Caco-2 (cell line): ENCODE data around the gene CNOT6. TPM values are rescaled to one million over a fixed set of nuclear protein-coding genes. Genes with fewer than 3 reads are reported as not detected.

Experiments
- BruUV-seq: library from RNA; stranded (reverse); fragments of 400-500 nt; replicated peaks from 2 replicates; lab custom pipeline; 2021; lab: Mats Ljungman, UMichigan
- CTCF ChIA-PET: fragments of 300-600 bp; sonication (Branson Sonifier 250); formaldehyde crosslinking; loops from one replicate; lab custom pipeline; 2022; ENCODE audit warnings: antibody characterized with exemption; lab: Charles Lee
- POLR2A ChIA-PET: fragments of 300-600 bp; sonication (Branson Sonifier 250); formaldehyde crosslinking; loops from one replicate; lab custom pipeline; 2022; ENCODE audit warnings: antibody characterized with exemption; lab: Charles Lee
- DNase-seq, 2 experiments: peaks; one replicate each; pipeline versions ENCODE4 v3.0.0 to v3.0.0-alpha.2; 2020 to 2022
- H3K27me3 ChIP-seq: replicated peaks from 2 replicates; pipeline ENCODE4 v1.6.0; 2011; ENCODE audit warnings: low read length; ENCODE audit not compliant: control insufficient read depth, insufficient read depth
- H3K36me3 ChIP-seq: 2 replicates; pipeline ENCODE4 v1.5.1; 2011; ENCODE audit warnings: low read length; ENCODE audit not compliant: control insufficient read depth, insufficient read depth
- H3K4me1 ChIP-seq: fragments of 250-450 bp; sonication (Bioruptor Pico); 2 replicates; pipeline ENCODE4 v1.5.1; 2020; ENCODE audit warnings: mild to moderate bottlenecking
- H3K4me3 ChIP-seq: 2 replicates; pipeline ENCODE4 v1.5.1; 2011; ENCODE audit warnings: low read depth, mild to moderate bottlenecking, control low read depth, low read length
- H3K9me3 ChIP-seq: fragments of 250-450 bp; sonication (Bioruptor Pico); 2 replicates; pipeline ENCODE4 v1.5.1; 2020; ENCODE audit warnings: mild to moderate bottlenecking, moderate library complexity
- H3K27ac Mint-ChIP-seq: one replicate; pipeline ENCODE4 v1.8.0; 2022; ENCODE audit warnings: mixed read lengths; ENCODE audit not compliant: unreplicated experiment
- H3K27me3 Mint-ChIP-seq: one replicate; pipeline ENCODE4 v1.8.0; 2022; ENCODE audit warnings: mixed read lengths; ENCODE audit not compliant: insufficient read depth, unreplicated experiment
- H3K36me3 Mint-ChIP-seq: one replicate; pipeline ENCODE4 v1.8.0; 2022; ENCODE audit warnings: mild to moderate bottlenecking, mixed read lengths; ENCODE audit not compliant: insufficient read depth, unreplicated experiment
- H3K4me1 Mint-ChIP-seq: one replicate; pipeline ENCODE4 v1.8.0; 2022; ENCODE audit warnings: low read depth, mixed read lengths; ENCODE audit not compliant: unreplicated experiment
- H3K4me3 Mint-ChIP-seq: one replicate; pipeline ENCODE4 v1.8.0; 2022; ENCODE audit warnings: mild to moderate bottlenecking, moderate library complexity, mixed read lengths; ENCODE audit not compliant: unreplicated experiment
- H3K9me3 Mint-ChIP-seq: one replicate; pipeline ENCODE4 v1.8.0; 2022; ENCODE audit warnings: mixed read lengths; ENCODE audit not compliant: unreplicated experiment
- intact Hi-C: fragments of 100-400 bp; cut with micrococcal nuclease; formaldehyde crosslinking; loops from one replicate; pipeline ENCODE4 v1.10.0; 2022; ENCODE audit not compliant: unreplicated experiment
- total RNA-seq: library from RNA; stranded (reverse); gene quantifications from 2 replicates; pipeline ENCODE4 v1.2.3, GENCODE V29; 2022
- TF ChIP-seq, protein P1 (sequence below), 2 experiments: fragments of 200-600 bp in 1 of 2; IDR thresholded peaks; 1 replicate in 1 of 2; 2 replicates in 1 of 2; pipeline versions ENCODE4 v1.5.1 to v1.8.0; 2011 to 2022; ENCODE audit warnings: antibody characterized with exemption in 1 of 2, control low read depth in 1 of 2, inconsistent platforms in 1 of 2, low read depth in 1 of 2, low read length in 1 of 2, mild to moderate bottlenecking in 1 of 2, moderate library complexity in 1 of 2; ENCODE audit not compliant: insufficient read depth in 1 of 2, severe bottlenecking in 1 of 2, unreplicated experiment in 1 of 2

The CNOT6 gene
- total RNA-seq, 1 experiment from 2014 or later: 46.3 TPM

DNA sequence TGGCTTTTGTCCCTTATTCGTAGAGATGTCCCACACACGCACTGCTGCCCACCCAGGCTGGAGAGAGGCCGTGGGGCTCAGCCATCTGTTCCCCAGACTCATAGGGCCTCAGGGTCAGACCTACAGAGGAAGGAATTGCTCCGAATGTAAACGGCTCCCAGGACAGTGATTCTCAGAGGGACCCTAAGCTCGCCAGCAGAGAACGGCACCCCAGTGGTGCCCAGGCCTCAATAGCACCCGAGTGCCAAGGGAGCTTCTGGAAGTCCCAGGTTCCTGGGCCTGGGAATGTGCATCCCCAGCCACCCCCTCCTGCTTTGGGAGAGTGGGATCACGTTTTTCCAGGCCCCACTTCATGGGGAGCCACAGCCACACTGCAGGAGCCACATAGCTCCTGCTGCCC is 32.9 kb upstream of the CNOT6 start:
- no TSS peak for BruUV-seq
- POLR2A ChIA-PET: no interaction called here

DNA sequence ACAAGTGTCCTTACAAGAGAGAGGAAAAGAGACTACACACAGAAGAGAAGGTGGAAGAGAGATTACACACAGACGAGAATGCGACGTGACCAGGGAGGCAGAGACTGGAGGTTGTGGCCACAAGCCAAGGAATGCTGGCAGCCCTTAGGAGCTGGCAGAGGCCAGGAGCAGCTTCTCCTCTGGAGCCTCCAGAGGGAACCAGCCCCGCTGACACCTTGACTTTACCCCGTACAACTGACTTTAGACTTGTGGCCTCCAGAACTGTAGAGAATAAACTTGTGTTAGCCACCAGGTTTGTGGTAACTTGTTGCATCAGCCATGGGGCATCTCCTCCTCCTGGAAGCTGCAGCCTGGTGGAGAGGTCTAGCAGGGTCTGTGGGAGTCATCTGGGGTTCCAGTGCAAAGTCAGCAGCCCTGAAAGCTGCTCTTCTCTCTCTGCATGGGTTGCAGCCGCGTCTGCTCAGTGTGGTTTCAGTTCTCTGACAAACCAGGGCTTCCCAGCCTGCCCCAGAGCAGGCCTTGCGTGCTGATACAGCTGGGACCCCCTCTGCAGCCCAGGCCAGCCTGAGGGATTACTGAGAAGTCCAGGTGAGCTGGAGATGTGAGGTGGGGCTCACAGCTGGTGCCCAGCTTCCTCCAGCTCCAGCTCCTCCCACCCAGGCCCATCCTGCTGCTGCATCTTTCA is 30.8 kb upstream of the CNOT6 start:
- Mint-ChIP-seq H3K9me3 (peaks cover 20% of the 10 kb centered on the region), H3K27ac (no peak overlapping the region), H3K4me3 (no peak overlapping the region), H3K36me3 (no peaks in the 10 kb centered on the region), H3K4me1 (peaks cover 6% of the 10 kb centered on the region), H3K27me3 (no peaks in the 10 kb centered on the region)
- no peaks in the 10 kb centered on the region for H3K27me3 ChIP-seq
- ChIA-PET CTCF (no interaction called here), POLR2A (no interaction called here)
- BruUV-seq: no TSS peak
- TF ChIP-seq, protein P1, sequence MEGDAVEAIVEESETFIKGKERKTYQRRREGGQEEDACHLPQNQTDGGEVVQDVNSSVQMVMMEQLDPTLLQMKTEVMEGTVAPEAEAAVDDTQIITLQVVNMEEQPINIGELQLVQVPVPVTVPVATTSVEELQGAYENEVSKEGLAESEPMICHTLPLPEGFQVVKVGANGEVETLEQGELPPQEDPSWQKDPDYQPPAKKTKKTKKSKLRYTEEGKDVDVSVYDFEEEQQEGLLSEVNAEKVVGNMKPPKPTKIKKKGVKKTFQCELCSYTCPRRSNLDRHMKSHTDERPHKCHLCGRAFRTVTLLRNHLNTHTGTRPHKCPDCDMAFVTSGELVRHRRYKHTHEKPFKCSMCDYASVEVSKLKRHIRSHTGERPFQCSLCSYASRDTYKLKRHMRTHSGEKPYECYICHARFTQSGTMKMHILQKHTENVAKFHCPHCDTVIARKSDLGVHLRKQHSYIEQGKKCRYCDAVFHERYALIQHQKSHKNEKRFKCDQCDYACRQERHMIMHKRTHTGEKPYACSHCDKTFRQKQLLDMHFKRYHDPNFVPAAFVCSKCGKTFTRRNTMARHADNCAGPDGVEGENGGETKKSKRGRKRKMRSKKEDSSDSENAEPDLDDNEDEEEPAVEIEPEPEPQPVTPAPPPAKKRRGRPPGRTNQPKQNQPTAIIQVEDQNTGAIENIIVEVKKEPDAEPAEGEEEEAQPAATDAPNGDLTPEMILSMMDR (IDR thresholded peaks at IDR 0.05; ENCODE audit: insufficient read depth in 1 of 2, low read depth in 1 of 2, low read length in 1 of 2, severe bottlenecking in 1 of 2, unreplicated experiment in 1 of 2): no peak
- H3K4me3 ChIP-seq: no peak overlapping the region
- no peak for DNase-seq
- no peaks in the 10 kb centered on the region for H3K4me1 ChIP-seq
- H3K9me3 ChIP-seq: no peaks in the 10 kb centered on the region
- H3K36me3 ChIP-seq: no peaks in the 10 kb centered on the region
- intact Hi-C loops: no loop called here

More for the DNA sequence above, 32.9 kb upstream of the CNOT6 start:
- Mint-ChIP-seq H3K9me3 (peaks cover 35% of the 10 kb centered on the region), H3K27ac (no peak overlapping the region), H3K36me3 (no peaks in the 10 kb centered on the region), H3K27me3 (no peaks in the 10 kb centered on the region), H3K4me1 (no peaks in the 10 kb centered on the region), H3K4me3 (no peak overlapping the region)
- CTCF ChIA-PET: no interaction called here
- H3K9me3 ChIP-seq: no peaks in the 10 kb centered on the region
- H3K36me3 ChIP-seq: no peaks in the 10 kb centered on the region
- H3K4me3 ChIP-seq: no peak overlapping the region
- no peaks in the 10 kb centered on the region for H3K27me3 ChIP-seq
- intact Hi-C loops: no loop called here
- no peak for DNase-seq
- TF ChIP-seq, protein P1 (IDR thresholded peaks at IDR 0.05; ENCODE audit: insufficient read depth in 1 of 2, low read depth in 1 of 2, low read length in 1 of 2, severe bottlenecking in 1 of 2, unreplicated experiment in 1 of 2): no peak
- no peaks in the 10 kb centered on the region for H3K4me1 ChIP-seq

DNA sequence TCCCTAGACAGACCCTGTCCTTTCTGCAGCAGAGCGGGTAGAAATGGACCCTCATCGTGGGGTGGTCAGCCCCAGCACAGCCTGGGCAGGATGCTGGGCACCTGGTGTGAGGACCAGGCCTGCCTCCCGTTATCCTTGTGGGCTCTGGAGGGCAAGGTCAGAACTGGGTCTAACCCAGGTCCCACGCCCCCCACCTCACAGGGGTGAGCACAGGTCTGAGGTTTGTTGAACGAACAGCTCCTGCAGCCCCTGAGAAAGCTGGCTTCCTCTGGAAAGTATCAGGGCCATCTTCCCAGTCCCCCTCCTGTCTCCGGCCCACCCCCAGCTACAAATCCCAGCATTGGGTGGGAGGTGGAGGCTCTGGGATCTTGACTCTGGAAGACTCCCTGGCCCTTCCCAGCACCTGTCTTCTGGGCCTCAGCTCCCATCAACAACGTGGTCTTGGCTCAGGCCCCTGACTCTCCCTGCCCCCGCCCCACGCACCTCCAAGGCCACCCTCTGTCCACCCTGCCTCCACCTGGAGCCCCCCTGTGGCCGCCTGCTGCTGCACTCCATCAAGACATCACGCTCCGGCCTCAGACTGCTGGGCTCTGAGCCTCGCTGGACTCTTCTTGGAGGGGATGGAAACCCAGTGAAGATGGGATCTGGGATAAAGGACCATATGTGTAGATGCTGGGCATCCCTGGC is 30.1 kb upstream of the CNOT6 start:
- no peaks in the 10 kb centered on the region for H3K4me1 ChIP-seq
- H3K9me3 Mint-ChIP-seq: peaks cover 15% of the 10 kb centered on the region
- CTCF ChIA-PET: no interaction called here
- H3K4me3 Mint-ChIP-seq: no peak overlapping the region
- no peaks in the 10 kb centered on the region for H3K9me3 ChIP-seq
- no peak for DNase-seq
- no peak overlapping the region for H3K4me3 ChIP-seq
- POLR2A ChIA-PET: no interaction called here
- intact Hi-C loops: no loop called here
- TF ChIP-seq, protein P1 (IDR thresholded peaks at IDR 0.05; ENCODE audit: insufficient read depth in 1 of 2, low read depth in 1 of 2, low read length in 1 of 2, severe bottlenecking in 1 of 2, unreplicated experiment in 1 of 2): no peak
- H3K27me3 ChIP-seq: no peaks in the 10 kb centered on the region
- H3K4me1 Mint-ChIP-seq: peaks cover 6% of the 10 kb centered on the region
- no peaks in the 10 kb centered on the region for H3K36me3 Mint-ChIP-seq
- BruUV-seq: no TSS peak
- H3K27ac Mint-ChIP-seq: no peak overlapping the region
- H3K36me3 ChIP-seq: no peaks in the 10 kb centered on the region
- H3K27me3 Mint-ChIP-seq: no peaks in the 10 kb centered on the region
